Esophagus squamous epithelium (tissue), 4 donors: ENCODE results near the gene EEIG1.

Experiments
- POLR2A ChIP-seq, 4 donors: fragments of 450-650 bp; IDR thresholded peaks; one replicate each; pipeline ENCODE4 v1.6.1; 2017; ENCODE audit warnings: antibody characterized with exemption in 4 of 4, mild to moderate bottlenecking in 4 of 4, moderate library complexity in 3 of 4
- TF ChIP-seq, protein P1 (sequence below), 6 experiments: fragments of 450-650 bp in 4 of 6; fragments of 200-600 bp in 2 of 6; sonication (generic) in 2 of 6; IDR thresholded peaks; one replicate each; pipeline ENCODE4 v1.5.1; 2016 to 2019; ENCODE audit warnings: antibody characterized with exemption in 6 of 6, mild to moderate bottlenecking in 4 of 6, moderate library complexity in 4 of 6

DNA sequence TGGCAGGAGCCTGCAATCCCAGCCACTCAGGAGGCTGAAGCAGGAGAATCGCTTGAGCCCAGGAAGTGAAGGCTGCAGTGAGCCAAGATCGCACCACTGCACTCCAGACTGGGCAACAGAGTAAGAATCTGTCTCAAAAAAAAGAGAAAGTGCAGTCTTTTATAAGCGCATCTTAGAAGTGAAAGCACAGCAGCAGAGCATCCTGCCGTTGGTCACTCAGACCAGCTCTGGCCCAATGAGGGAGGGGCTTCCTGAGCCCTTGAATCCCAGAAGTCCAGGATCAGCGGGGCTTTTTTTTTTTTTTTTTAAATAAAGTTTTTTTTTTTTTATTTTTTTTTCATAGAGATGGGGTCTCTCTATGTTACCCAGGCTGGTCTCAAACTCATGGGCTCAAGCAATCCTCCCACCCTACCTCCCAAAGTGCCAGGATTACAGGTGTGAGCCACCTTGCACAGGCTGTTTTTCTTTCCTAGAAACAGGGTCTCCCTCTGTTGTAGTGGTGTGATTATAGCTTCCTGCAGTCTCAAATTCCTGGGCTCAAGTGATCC is 44.0 kb upstream of the EEIG1 start:
- no peak for TF ChIP-seq POLR2A (IDR thresholded peaks at IDR 0.05)
- TF ChIP-seq, protein P1, sequence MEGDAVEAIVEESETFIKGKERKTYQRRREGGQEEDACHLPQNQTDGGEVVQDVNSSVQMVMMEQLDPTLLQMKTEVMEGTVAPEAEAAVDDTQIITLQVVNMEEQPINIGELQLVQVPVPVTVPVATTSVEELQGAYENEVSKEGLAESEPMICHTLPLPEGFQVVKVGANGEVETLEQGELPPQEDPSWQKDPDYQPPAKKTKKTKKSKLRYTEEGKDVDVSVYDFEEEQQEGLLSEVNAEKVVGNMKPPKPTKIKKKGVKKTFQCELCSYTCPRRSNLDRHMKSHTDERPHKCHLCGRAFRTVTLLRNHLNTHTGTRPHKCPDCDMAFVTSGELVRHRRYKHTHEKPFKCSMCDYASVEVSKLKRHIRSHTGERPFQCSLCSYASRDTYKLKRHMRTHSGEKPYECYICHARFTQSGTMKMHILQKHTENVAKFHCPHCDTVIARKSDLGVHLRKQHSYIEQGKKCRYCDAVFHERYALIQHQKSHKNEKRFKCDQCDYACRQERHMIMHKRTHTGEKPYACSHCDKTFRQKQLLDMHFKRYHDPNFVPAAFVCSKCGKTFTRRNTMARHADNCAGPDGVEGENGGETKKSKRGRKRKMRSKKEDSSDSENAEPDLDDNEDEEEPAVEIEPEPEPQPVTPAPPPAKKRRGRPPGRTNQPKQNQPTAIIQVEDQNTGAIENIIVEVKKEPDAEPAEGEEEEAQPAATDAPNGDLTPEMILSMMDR (IDR thresholded peaks at IDR 0.05): no peak
